HG02571 (cell line): ENCODE measurements around the gene CFAP74.

ENCODE experiments used
- ATAC-seq: cut with Tn5 transposase; IDR thresholded peaks from one replicate; pipeline ENCODE4 v1.9.1; 2021; ENCODE audit warnings: mild to moderate bottlenecking, moderate library complexity; ENCODE audit not compliant: unreplicated experiment

CFAP74 gene

GRCh38 chr1:2003541-2004131 is at the start of gene CFAP74:
CFAP74 (minus strand) TSS chr1:2003786; CDS start chr1:1990956, 12,830 bp downstream.
- no peak for ATAC-seq

GRCh38 chr1:2053217-2053616 is 49.6 kb upstream of the CFAP74 start:
- no peak for ATAC-seq

GRCh38 chr1:2052756-2053155 is 49.2 kb upstream of the CFAP74 start:
- no peak for ATAC-seq

- no peak for ATAC-seq
Measured at GRCh38 chr1:2052054-2052679, 48.6 kb upstream of the CFAP74 start.

- no peak for ATAC-seq
Measured at GRCh38 chr1:2050793-2051682, 47.5 kb upstream of the CFAP74 start.

GRCh38 chr1:2050461-2050792 is 46.8 kb upstream of the CFAP74 start:
- no peak for ATAC-seq

- ATAC-seq = no peak
Measured at GRCh38 chr1:2049718-2050431, 46.3 kb upstream of the CFAP74 start, which contains the start of gene PRKCZ. PRKCZ (plus strand) TSS chr1:2050411; CDS start chr1:2050631, 220 bp downstream.

GRCh38 chr1:2049225-2049717 is 45.7 kb upstream of the CFAP74 start:
- ATAC-seq = no peak

GRCh38 chr1:2047749-2048729 is 44.5 kb upstream of the CFAP74 start:
- no peak for ATAC-seq

GRCh38 chr1:2046953-2047748 is 43.6 kb upstream of the CFAP74 start:
- no peak for ATAC-seq

GRCh38 chr1:2046174-2046917 is 42.8 kb upstream of the CFAP74 start:
- ATAC-seq = no peak

- no peak for ATAC-seq
Measured at GRCh38 chr1:2045468-2046173, 42.0 kb upstream of the CFAP74 start.

- ATAC-seq = no peak
Measured at GRCh38 chr1:2044510-2045319, 41.1 kb upstream of the CFAP74 start.

GRCh38 chr1:2043886-2044285 is 40.3 kb upstream of the CFAP74 start:
- ATAC-seq = no peak

- ATAC-seq = no peak
Measured at GRCh38 chr1:2042830-2043773, 39.5 kb upstream of the CFAP74 start.

- ATAC-seq = no peak
Measured at GRCh38 chr1:2041887-2042286, 38.3 kb upstream of the CFAP74 start.
